Neural progenitor cell (in vitro differentiated cells): ENCODE measurements around the gene TUBA3C.

ENCODE experiments used
- EZH2phosphoT487 ChIP-seq: fragments of 200-600 bp; sonication (generic); IDR thresholded peaks from 2 replicates; pipeline ENCODE4 v1.6.1; 2017; ENCODE audit warnings: antibody characterized with exemption
- TF ChIP-seq, protein P1 (sequence below): fragments of 200-600 bp; sonication (generic); IDR thresholded peaks from 2 replicates; pipeline ENCODE4 v1.5.1; 2017; ENCODE audit warnings: antibody characterized with exemption, mild to moderate bottlenecking

- TF ChIP-seq, protein P1, sequence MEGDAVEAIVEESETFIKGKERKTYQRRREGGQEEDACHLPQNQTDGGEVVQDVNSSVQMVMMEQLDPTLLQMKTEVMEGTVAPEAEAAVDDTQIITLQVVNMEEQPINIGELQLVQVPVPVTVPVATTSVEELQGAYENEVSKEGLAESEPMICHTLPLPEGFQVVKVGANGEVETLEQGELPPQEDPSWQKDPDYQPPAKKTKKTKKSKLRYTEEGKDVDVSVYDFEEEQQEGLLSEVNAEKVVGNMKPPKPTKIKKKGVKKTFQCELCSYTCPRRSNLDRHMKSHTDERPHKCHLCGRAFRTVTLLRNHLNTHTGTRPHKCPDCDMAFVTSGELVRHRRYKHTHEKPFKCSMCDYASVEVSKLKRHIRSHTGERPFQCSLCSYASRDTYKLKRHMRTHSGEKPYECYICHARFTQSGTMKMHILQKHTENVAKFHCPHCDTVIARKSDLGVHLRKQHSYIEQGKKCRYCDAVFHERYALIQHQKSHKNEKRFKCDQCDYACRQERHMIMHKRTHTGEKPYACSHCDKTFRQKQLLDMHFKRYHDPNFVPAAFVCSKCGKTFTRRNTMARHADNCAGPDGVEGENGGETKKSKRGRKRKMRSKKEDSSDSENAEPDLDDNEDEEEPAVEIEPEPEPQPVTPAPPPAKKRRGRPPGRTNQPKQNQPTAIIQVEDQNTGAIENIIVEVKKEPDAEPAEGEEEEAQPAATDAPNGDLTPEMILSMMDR, result no peak
- no peak for TF ChIP-seq EZH2phosphoT487
Observed at GRCh38 chr13:19157461-19157860, 24.2 kb downstream of the TUBA3C start.
